ENCODE results near the gene APOL1. TPM values are rescaled to one million over a fixed set of nuclear protein-coding genes. Genes with fewer than 3 reads are reported as not detected.

Gene APOL1
- total and polyA plus RNA-seq, 2 of the 13 experiments (the other 11 are each of a cell fraction or from before 2014, with no cell fraction given): 20.3 to 75.0 TPM

DNA sequence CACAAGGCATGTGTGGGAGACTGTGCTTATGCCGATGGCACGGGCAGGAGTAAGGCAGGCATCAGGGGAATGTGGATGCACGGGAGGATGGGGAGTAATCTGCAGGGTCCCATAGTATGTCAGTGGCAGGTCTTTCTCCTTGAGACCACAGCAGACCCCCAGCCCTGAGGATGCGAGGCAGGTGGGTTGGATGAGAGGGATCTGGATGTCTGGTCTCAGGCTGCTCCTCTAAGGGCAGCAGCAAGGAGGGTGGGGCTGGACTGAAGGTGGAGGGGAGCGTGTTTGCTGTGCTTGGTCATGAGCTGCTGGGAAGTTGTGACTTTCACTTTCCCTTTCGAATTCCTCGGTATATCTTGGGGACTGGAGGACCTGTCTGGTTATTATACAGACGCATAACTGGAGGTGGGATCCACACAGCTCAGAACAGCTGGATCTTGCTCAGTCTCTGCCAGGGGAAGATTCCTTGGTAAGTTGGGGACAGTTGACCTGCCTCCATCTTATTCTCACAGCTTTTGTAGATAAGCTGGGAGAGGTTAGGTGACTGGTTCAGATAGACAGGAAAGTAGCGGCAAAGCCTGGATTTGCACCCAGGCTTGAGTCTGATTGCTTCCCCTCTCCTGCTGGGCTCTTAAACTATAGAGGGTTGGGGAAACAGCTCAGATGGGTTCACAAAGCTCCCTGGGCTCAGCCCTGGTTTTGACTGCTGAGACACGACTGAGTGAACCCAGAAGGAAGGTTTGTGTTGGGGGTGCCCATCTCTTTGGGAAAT is at the start of gene APOL1 (continued):
- TF ChIP-seq, protein P1, sequence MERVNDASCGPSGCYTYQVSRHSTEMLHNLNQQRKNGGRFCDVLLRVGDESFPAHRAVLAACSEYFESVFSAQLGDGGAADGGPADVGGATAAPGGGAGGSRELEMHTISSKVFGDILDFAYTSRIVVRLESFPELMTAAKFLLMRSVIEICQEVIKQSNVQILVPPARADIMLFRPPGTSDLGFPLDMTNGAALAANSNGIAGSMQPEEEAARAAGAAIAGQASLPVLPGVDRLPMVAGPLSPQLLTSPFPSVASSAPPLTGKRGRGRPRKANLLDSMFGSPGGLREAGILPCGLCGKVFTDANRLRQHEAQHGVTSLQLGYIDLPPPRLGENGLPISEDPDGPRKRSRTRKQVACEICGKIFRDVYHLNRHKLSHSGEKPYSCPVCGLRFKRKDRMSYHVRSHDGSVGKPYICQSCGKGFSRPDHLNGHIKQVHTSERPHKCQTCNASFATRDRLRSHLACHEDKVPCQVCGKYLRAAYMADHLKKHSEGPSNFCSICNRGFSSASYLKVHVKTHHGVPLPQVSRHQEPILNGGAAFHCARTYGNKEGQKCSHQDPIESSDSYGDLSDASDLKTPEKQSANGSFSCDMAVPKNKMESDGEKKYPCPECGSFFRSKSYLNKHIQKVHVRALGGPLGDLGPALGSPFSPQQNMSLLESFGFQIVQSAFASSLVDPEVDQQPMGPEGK (CRISPR knock-in tag; IDR thresholded peaks at IDR 0.05): peak; percentile 73
- TF ChIP-seq PTBP1 (IDR thresholded peaks at IDR 0.05; ENCODE audit: low read depth, low read length, poor library complexity, severe bottlenecking): no peak
- TF ChIP-seq, protein P2, sequence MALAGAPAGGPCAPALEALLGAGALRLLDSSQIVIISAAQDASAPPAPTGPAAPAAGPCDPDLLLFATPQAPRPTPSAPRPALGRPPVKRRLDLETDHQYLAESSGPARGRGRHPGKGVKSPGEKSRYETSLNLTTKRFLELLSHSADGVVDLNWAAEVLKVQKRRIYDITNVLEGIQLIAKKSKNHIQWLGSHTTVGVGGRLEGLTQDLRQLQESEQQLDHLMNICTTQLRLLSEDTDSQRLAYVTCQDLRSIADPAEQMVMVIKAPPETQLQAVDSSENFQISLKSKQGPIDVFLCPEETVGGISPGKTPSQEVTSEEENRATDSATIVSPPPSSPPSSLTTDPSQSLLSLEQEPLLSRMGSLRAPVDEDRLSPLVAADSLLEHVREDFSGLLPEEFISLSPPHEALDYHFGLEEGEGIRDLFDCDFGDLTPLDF (CRISPR knock-in tag; IDR thresholded peaks at IDR 0.05): no peak
- TF ChIP-seq ZNF296 (CRISPR knock-in tag; conservative IDR thresholded peaks at IDR 0.05): no peak
- TF ChIP-seq ZNF136 (CRISPR knock-in tag; IDR thresholded peaks at IDR 0.05; ENCODE audit: low read depth): 0 out of 2 replicates have a peak, but pooled peaks have one; percentile 28
- TF ChIP-seq PHB2 (IDR thresholded peaks at IDR 0.05; ENCODE audit: partially characterized antibody): no peak
- TF ChIP-seq, protein P3, sequence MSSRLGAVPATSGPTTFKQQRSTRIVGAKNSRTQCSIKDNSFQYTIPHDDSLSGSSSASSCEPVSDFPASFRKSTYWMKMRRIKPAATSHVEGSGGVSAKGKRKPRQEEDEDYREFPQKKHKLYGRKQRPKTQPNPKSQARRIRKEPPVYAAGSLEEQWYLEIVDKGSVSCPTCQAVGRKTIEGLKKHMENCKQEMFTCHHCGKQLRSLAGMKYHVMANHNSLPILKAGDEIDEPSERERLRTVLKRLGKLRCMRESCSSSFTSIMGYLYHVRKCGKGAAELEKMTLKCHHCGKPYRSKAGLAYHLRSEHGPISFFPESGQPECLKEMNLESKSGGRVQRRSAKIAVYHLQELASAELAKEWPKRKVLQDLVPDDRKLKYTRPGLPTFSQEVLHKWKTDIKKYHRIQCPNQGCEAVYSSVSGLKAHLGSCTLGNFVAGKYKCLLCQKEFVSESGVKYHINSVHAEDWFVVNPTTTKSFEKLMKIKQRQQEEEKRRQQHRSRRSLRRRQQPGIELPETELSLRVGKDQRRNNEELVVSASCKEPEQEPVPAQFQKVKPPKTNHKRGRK (CRISPR knock-in tag; IDR thresholded peaks at IDR 0.05): no peak
- no peak for TF ChIP-seq RXRB (CRISPR knock-in tag; IDR thresholded peaks at IDR 0.05; ENCODE audit: borderline replicate concordance)
- no peak for TF ChIP-seq RFX3 (CRISPR knock-in tag; IDR thresholded peaks at IDR 0.05)
- peak; percentile 23 to 64; a peak in 2 of 4 replicates for TF ChIP-seq POLR2A (IDR thresholded peaks at IDR 0.05; ENCODE audit: insufficient read depth in 1 of 2, low read depth in 2 of 2, low read length in 2 of 2)
- TF ChIP-seq KDM2A (CRISPR knock-in tag; IDR thresholded peaks at IDR 0.05; ENCODE audit: borderline replicate concordance, low read depth): peak; percentile 13; the same call in 1 of the 2 replicates
- TF ChIP-seq MXI1 (IDR thresholded peaks at IDR 0.05; ENCODE audit: borderline replicate concordance, low read depth, low read length): peak; percentile 78; the same call in 1 of the 3 replicates
- TF ChIP-seq KMT2B (CRISPR knock-in tag; IDR thresholded peaks at IDR 0.05): peak; percentile 70
- TF ChIP-seq NR2F2 (IDR thresholded peaks at IDR 0.05; ENCODE audit: borderline replicate concordance, low read depth): no peak
- TF ChIP-seq, protein P4, sequence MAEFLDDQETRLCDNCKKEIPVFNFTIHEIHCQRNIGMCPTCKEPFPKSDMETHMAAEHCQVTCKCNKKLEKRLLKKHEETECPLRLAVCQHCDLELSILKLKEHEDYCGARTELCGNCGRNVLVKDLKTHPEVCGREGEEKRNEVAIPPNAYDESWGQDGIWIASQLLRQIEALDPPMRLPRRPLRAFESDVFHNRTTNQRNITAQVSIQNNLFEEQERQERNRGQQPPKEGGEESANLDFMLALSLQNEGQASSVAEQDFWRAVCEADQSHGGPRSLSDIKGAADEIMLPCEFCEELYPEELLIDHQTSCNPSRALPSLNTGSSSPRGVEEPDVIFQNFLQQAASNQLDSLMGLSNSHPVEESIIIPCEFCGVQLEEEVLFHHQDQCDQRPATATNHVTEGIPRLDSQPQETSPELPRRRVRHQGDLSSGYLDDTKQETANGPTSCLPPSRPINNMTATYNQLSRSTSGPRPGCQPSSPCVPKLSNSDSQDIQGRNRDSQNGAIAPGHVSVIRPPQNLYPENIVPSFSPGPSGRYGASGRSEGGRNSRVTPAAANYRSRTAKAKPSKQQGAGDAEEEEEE (CRISPR knock-in tag; IDR thresholded peaks at IDR 0.05; ENCODE audit: borderline replicate concordance): no peak
- TF ChIP-seq, protein P5, sequence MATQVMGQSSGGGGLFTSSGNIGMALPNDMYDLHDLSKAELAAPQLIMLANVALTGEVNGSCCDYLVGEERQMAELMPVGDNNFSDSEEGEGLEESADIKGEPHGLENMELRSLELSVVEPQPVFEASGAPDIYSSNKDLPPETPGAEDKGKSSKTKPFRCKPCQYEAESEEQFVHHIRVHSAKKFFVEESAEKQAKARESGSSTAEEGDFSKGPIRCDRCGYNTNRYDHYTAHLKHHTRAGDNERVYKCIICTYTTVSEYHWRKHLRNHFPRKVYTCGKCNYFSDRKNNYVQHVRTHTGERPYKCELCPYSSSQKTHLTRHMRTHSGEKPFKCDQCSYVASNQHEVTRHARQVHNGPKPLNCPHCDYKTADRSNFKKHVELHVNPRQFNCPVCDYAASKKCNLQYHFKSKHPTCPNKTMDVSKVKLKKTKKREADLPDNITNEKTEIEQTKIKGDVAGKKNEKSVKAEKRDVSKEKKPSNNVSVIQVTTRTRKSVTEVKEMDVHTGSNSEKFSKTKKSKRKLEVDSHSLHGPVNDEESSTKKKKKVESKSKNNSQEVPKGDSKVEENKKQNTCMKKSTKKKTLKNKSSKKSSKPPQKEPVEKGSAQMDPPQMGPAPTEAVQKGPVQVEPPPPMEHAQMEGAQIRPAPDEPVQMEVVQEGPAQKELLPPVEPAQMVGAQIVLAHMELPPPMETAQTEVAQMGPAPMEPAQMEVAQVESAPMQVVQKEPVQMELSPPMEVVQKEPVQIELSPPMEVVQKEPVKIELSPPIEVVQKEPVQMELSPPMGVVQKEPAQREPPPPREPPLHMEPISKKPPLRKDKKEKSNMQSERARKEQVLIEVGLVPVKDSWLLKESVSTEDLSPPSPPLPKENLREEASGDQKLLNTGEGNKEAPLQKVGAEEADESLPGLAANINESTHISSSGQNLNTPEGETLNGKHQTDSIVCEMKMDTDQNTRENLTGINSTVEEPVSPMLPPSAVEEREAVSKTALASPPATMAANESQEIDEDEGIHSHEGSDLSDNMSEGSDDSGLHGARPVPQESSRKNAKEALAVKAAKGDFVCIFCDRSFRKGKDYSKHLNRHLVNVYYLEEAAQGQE (IDR thresholded peaks at IDR 0.05; ENCODE audit: borderline replicate concordance in 1 of 2, low read depth in 1 of 2, low read length in 2 of 2): no peak
- no peak for TF ChIP-seq TCF7 (IDR thresholded peaks at IDR 0.05; ENCODE audit: low read depth)
- TF ChIP-seq ZNF709 (CRISPR knock-in tag; IDR thresholded peaks at IDR 0.05): 0 out of 2 replicates have a peak, but pooled peaks have one; percentile 24
